ENCODE results near the gene CCR5AS.

DNA sequence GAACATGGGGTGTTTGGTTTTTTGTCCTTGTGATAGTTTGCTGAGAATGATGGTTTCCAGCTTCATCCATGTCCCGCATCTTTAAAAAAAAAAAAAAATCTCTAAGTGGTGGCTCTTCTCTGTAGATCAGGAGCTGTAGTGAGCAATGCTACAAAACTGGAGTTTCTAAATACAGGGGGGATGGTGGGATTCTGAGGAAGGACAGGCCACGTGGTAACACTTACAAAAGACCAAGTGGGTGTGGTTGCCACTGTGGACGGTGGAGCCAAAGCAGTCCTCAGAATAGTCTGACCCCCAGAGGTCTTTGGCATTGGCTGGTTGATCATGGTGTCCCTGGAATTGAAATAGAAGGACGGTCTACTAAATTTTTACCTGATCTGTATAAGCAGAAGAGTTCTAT is 7.9 kb upstream of the CCR5AS start:
- TF ChIP-seq, protein P1, sequence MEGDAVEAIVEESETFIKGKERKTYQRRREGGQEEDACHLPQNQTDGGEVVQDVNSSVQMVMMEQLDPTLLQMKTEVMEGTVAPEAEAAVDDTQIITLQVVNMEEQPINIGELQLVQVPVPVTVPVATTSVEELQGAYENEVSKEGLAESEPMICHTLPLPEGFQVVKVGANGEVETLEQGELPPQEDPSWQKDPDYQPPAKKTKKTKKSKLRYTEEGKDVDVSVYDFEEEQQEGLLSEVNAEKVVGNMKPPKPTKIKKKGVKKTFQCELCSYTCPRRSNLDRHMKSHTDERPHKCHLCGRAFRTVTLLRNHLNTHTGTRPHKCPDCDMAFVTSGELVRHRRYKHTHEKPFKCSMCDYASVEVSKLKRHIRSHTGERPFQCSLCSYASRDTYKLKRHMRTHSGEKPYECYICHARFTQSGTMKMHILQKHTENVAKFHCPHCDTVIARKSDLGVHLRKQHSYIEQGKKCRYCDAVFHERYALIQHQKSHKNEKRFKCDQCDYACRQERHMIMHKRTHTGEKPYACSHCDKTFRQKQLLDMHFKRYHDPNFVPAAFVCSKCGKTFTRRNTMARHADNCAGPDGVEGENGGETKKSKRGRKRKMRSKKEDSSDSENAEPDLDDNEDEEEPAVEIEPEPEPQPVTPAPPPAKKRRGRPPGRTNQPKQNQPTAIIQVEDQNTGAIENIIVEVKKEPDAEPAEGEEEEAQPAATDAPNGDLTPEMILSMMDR (conservative IDR thresholded peaks at IDR 0.05 in 1 of 2, IDR thresholded peaks at IDR 0.05 in 1 of 2; ENCODE audit: low read depth in 1 of 2, low read length in 2 of 2) = no peak
- TF ChIP-seq EZH2 (IDR thresholded peaks at IDR 0.05; ENCODE audit: low read length, missing control alignments) = no peak
